Measurements from ENCODE around the gene BID. TPM values are rescaled to one million over a fixed set of nuclear protein-coding genes. Genes with fewer than 3 reads are reported as not detected.

Gene BID
- total and polyA plus RNA-seq, 5 donors from 2014 or later = 17.6 to 84.0 (median 64.3) TPM

GRCh38 chr22:17732251-17732854, 41.9 kb downstream of the BID start:
- Histone ChIP-seq H3K9me3 (ENCODE audit: control insufficient read depth in 2 of 2, low read length in 2 of 2) (no peaks in the 10 kb centered on the region), H3K4me1 (ENCODE audit: control insufficient read depth, insufficient read depth, low read length, poor library complexity, severe bottlenecking) (peaks cover 5% of the 10 kb centered on the region), H3K36me3 (ENCODE audit: control insufficient read depth, insufficient read depth, low read length) (peaks cover 69% of the 10 kb centered on the region), H3K4me3 (ENCODE audit: low read depth, low read length) (no peak overlapping the region), H3K27me3 (ENCODE audit: control insufficient read depth, insufficient read depth, low read length) (no peaks in the 10 kb centered on the region), H3K27ac (ENCODE audit: insufficient read depth, low read length, poor library complexity, severe bottlenecking) (no peak overlapping the region)
- DNase-seq (no peak), ATAC-seq (ENCODE audit: low read depth in 2 of 2) (no peak)
- peaks cover 29% of the 10 kb centered on the region for H3K36me3 Mint-ChIP-seq
- H3K4me1 Mint-ChIP-seq = peaks cover 0 to 11% (median 5%) of the 10 kb centered on the region in 4 donors
- peak overlapping the region in 1 of 3 donors; percentile 73 for H3K27ac Mint-ChIP-seq
- H3K4me3 Mint-ChIP-seq = peak overlapping the region in 1 of 4 donors; percentile 85
- H3K9me3 Mint-ChIP-seq = no peaks in the 10 kb centered on the region
- no peaks in the 10 kb centered on the region for H3K27me3 Mint-ChIP-seq

DNA sequence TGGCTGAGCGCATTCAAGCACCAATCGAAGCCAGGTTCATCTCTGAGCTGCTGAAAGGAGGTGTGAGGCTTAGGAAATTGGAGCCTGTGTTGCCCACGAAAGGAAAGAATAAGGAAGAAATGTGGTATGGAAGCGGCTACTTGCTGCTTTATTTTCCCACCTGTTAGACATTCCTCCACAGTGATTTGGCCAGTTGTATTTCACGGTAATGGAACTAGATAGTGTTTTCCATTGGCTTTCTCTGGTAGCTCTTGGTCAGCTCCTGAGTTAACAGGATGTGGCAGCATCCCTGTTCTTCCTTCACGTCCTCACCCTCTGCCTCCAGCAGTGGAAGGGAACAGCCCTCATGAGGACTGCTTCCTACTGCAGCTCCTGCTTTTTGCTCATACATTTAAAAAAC, 44.7 kb downstream of the BID start:
- no peak overlapping the region for H3K4me3 ChIP-seq (ENCODE audit: low read depth, low read length)
- Mint-ChIP-seq H3K4me1 (peaks cover 7 to 16% (median 13%) of the 10 kb centered on the region in 4 donors), H3K4me3 (no peak overlapping the region), H3K9me3 (no peaks in the 10 kb centered on the region), H3K36me3 (peaks cover 27% of the 10 kb centered on the region), H3K27me3 (no peaks in the 10 kb centered on the region), H3K27ac (no peak overlapping the region)
- no peaks in the 10 kb centered on the region for H3K9me3 ChIP-seq (ENCODE audit: control insufficient read depth in 2 of 2, low read length in 2 of 2)
- DNase-seq (no peak), ATAC-seq (ENCODE audit: low read depth in 2 of 2) (no peak)
- no peak overlapping the region for H3K27ac ChIP-seq (ENCODE audit: insufficient read depth, low read length, poor library complexity, severe bottlenecking)
- H3K36me3 ChIP-seq (ENCODE audit: control insufficient read depth, insufficient read depth, low read length) = peaks cover 62% of the 10 kb centered on the region
- H3K4me1 ChIP-seq (ENCODE audit: control insufficient read depth, insufficient read depth, low read length, poor library complexity, severe bottlenecking) = peaks cover 8% of the 10 kb centered on the region
- no peaks in the 10 kb centered on the region for H3K27me3 ChIP-seq (ENCODE audit: control insufficient read depth, insufficient read depth, low read length)

DNA sequence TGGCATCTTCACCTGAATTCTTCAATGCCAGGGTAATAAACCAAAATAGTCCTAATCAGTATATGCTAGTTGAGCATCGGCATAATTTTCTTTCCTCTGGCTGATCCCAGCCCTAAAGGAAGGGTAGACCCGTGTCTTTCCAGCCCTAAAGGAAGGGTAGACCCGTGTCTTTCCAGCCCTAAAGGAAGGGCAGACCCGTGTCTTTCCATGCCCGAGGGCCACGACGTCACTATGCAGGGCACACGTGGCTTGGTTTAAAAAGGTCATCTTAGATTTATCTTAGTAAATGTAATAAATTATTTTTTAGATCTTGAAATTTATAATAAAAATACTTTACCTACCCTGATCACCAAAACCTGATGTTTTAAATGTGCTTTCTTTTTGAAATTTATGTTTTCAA, 45.5 kb downstream of the BID start:
- Histone ChIP-seq H3K4me3 (ENCODE audit: low read depth, low read length) (no peak overlapping the region), H3K36me3 (ENCODE audit: control insufficient read depth, insufficient read depth, low read length) (peaks cover 54% of the 10 kb centered on the region)

GRCh38 chr22:17726928-17727897, 47.1 kb downstream of the BID start:
- H3K4me3 Mint-ChIP-seq = no peak overlapping the region
- no peaks in the 10 kb centered on the region for H3K9me3 ChIP-seq (ENCODE audit: control insufficient read depth in 2 of 2, low read length in 2 of 2)
- peaks cover 0 to 2% (median 0%) of the 10 kb centered on the region in 7 donors for H3K9me3 Mint-ChIP-seq
- H3K4me1 ChIP-seq (ENCODE audit: control insufficient read depth, insufficient read depth, low read length, poor library complexity, severe bottlenecking) = peaks cover 2% of the 10 kb centered on the region
- peaks cover 5 to 10% (median 6%) of the 10 kb centered on the region in 4 donors for H3K4me1 Mint-ChIP-seq
- peak overlapping the region; percentile 2 for H3K27ac ChIP-seq (ENCODE audit: insufficient read depth, low read length, poor library complexity, severe bottlenecking)
- H3K27me3 ChIP-seq (ENCODE audit: control insufficient read depth, insufficient read depth, low read length) = no peaks in the 10 kb centered on the region
- H3K27ac Mint-ChIP-seq = peak overlapping the region; percentile 62 to 83 (median 72)
- H3K4me3 ChIP-seq (ENCODE audit: low read depth, low read length) = no peak overlapping the region
- peaks cover 15% of the 10 kb centered on the region for H3K36me3 Mint-ChIP-seq
- H3K27me3 Mint-ChIP-seq = no peaks in the 10 kb centered on the region
- H3K36me3 ChIP-seq (ENCODE audit: control insufficient read depth, insufficient read depth, low read length) = peaks cover 43% of the 10 kb centered on the region
- DNase-seq (no peak), ATAC-seq (ENCODE audit: low read depth in 2 of 2) (no peak)

More for the DNA sequence above, 45.5 kb downstream of the BID start:
- Mint-ChIP-seq H3K4me1 (peaks cover 7 to 14% (median 10%) of the 10 kb centered on the region in 4 donors), H3K27ac (peak overlapping the region in 2 of 3 donors; percentile 37 to 62), H3K36me3 (peaks cover 25% of the 10 kb centered on the region), H3K9me3 (no peaks in the 10 kb centered on the region), H3K27me3 (no peaks in the 10 kb centered on the region), H3K4me3 (no peak overlapping the region)
- Histone ChIP-seq H3K4me1 (ENCODE audit: control insufficient read depth, insufficient read depth, low read length, poor library complexity, severe bottlenecking) (peaks cover 2% of the 10 kb centered on the region), H3K27me3 (ENCODE audit: control insufficient read depth, insufficient read depth, low read length) (no peaks in the 10 kb centered on the region), H3K9me3 (ENCODE audit: control insufficient read depth in 2 of 2, low read length in 2 of 2) (no peaks in the 10 kb centered on the region), H3K27ac (ENCODE audit: insufficient read depth, low read length, poor library complexity, severe bottlenecking) (no peak overlapping the region)
- ATAC-seq (ENCODE audit: low read depth in 2 of 2) (no peak), DNase-seq (no peak)

GRCh38 chr22:17726006-17726927, 48.0 kb downstream of the BID start:
- no peak overlapping the region for H3K4me3 ChIP-seq (ENCODE audit: low read depth, low read length)
- H3K36me3 Mint-ChIP-seq = peaks cover 15% of the 10 kb centered on the region
- H3K4me1 Mint-ChIP-seq = peaks cover 5 to 10% (median 6%) of the 10 kb centered on the region in 4 donors
- peaks cover 0 to 2% (median 0%) of the 10 kb centered on the region in 7 donors for H3K9me3 Mint-ChIP-seq
- DNase-seq (peak in 1 of 3 donors; percentile 42), ATAC-seq (ENCODE audit: low read depth in 2 of 2) (no peak)
- no peaks in the 10 kb centered on the region for H3K9me3 ChIP-seq (ENCODE audit: control insufficient read depth in 2 of 2, low read length in 2 of 2)
- H3K27ac ChIP-seq (ENCODE audit: insufficient read depth, low read length, poor library complexity, severe bottlenecking) = peak overlapping the region; percentile 2
- H3K4me3 Mint-ChIP-seq = no peak overlapping the region
- no peaks in the 10 kb centered on the region for H3K27me3 Mint-ChIP-seq
- peaks cover 33% of the 10 kb centered on the region for H3K36me3 ChIP-seq (ENCODE audit: control insufficient read depth, insufficient read depth, low read length)
- peaks cover 2% of the 10 kb centered on the region for H3K4me1 ChIP-seq (ENCODE audit: control insufficient read depth, insufficient read depth, low read length, poor library complexity, severe bottlenecking)
- H3K27ac Mint-ChIP-seq = peak overlapping the region; percentile 62 to 83 (median 72)
- no peaks in the 10 kb centered on the region for H3K27me3 ChIP-seq (ENCODE audit: control insufficient read depth, insufficient read depth, low read length)

- H3K4me3 ChIP-seq (ENCODE audit: low read depth, low read length) = no peak overlapping the region
- no peak for DNase-seq
- H3K4me1 ChIP-seq (ENCODE audit: control insufficient read depth, insufficient read depth, low read length, poor library complexity, severe bottlenecking) = peaks cover 2% of the 10 kb centered on the region
- no peaks in the 10 kb centered on the region for H3K27me3 Mint-ChIP-seq
- ATAC-seq (ENCODE audit: low read depth in 2 of 2) = no peak
- H3K9me3 Mint-ChIP-seq = peaks cover 0 to 2% (median 0%) of the 10 kb centered on the region in 7 donors
- no peak overlapping the region for H3K27ac ChIP-seq (ENCODE audit: insufficient read depth, low read length, poor library complexity, severe bottlenecking)
- H3K4me3 Mint-ChIP-seq = no peak overlapping the region
- peaks cover 5 to 10% (median 6%) of the 10 kb centered on the region in 4 donors for H3K4me1 Mint-ChIP-seq
- peaks cover 15% of the 10 kb centered on the region for H3K36me3 Mint-ChIP-seq
- no peaks in the 10 kb centered on the region for H3K27me3 ChIP-seq (ENCODE audit: control insufficient read depth, insufficient read depth, low read length)
- H3K36me3 ChIP-seq (ENCODE audit: control insufficient read depth, insufficient read depth, low read length) = peaks cover 31% of the 10 kb centered on the region
- H3K27ac Mint-ChIP-seq = no peak overlapping the region
- no peaks in the 10 kb centered on the region for H3K9me3 ChIP-seq (ENCODE audit: control insufficient read depth in 2 of 2, low read length in 2 of 2)
These were observed 48.8 kb downstream of the BID start for GRCh38 chr22:17725500-17725796.

Data from CD4-positive, CD25-positive, alpha-beta regulatory T cell (primary cell).